Adrenal gland (tissue), 5 donors: ENCODE data around the gene ADAM30.

Experiments
- POLR2A ChIP-seq, 2 donors: fragments of 450-650 bp; IDR thresholded peaks; one replicate each; pipeline ENCODE4 v1.6.1; 2017; ENCODE audit warnings: antibody characterized with exemption in 2 of 2, mild to moderate bottlenecking in 2 of 2, moderate library complexity in 1 of 2
- TF ChIP-seq, protein P1 (sequence below), 6 experiments: fragments of 450-650 bp in 4 of 6; fragments of 200-600 bp in 2 of 6; sonication (generic) in 1 of 6; IDR thresholded peaks; 1 replicate in 5 of 6; 2 replicates in 1 of 6; pipeline versions ENCODE4 v1.5.1 to v1.8.0; 2016 to 2021; ENCODE audit warnings: antibody characterized with exemption in 6 of 6, mild to moderate bottlenecking in 2 of 6, moderate library complexity in 1 of 6
- donor health status: DM: no; HTN: no; CAD: no.

GRCh38 chr1:119937198-119937597 is 40.9 kb upstream of the ADAM30 start:
- TF ChIP-seq, protein P1, sequence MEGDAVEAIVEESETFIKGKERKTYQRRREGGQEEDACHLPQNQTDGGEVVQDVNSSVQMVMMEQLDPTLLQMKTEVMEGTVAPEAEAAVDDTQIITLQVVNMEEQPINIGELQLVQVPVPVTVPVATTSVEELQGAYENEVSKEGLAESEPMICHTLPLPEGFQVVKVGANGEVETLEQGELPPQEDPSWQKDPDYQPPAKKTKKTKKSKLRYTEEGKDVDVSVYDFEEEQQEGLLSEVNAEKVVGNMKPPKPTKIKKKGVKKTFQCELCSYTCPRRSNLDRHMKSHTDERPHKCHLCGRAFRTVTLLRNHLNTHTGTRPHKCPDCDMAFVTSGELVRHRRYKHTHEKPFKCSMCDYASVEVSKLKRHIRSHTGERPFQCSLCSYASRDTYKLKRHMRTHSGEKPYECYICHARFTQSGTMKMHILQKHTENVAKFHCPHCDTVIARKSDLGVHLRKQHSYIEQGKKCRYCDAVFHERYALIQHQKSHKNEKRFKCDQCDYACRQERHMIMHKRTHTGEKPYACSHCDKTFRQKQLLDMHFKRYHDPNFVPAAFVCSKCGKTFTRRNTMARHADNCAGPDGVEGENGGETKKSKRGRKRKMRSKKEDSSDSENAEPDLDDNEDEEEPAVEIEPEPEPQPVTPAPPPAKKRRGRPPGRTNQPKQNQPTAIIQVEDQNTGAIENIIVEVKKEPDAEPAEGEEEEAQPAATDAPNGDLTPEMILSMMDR (IDR thresholded peaks at IDR 0.05), result no peak
- TF ChIP-seq POLR2A (IDR thresholded peaks at IDR 0.05), result no peak
